Psoas muscle (tissue), 8 donors: ENCODE measurements around the gene SLC35B3. TPM values are rescaled to one million over a fixed set of nuclear protein-coding genes. Genes with fewer than 3 reads are reported as not detected.

Source experiments
- ATAC-seq, 4 donors: fragments of 200-7000 bp; cut with Tn5 transposase; one replicate each; pipeline ENCODE4 v1.9.1; 2020; ENCODE audit warnings: moderate library complexity in 3 of 4, mild to moderate bottlenecking in 2 of 4
- DNase-seq, 2 donors: peaks; one replicate each; pipeline ENCODE4 v3.0.0-alpha.2; 2020
- H3K27ac ChIP-seq: fragments of 200-600 bp; one replicate; pipeline ENCODE4 v1.8.0; 2022
- H3K27me3 ChIP-seq, 3 donors: fragments of 200-600 bp in 1 of 3; one replicate each; pipeline versions ENCODE4 v1.6.1 to v1.8.0; 2013 to 2022; ENCODE audit warnings: low read length in 2 of 3, mild to moderate bottlenecking in 2 of 3, moderate library complexity in 1 of 3; ENCODE audit not compliant: insufficient read depth in 3 of 3
- H3K36me3 ChIP-seq, 2 donors: fragments of 200-600 bp in 1 of 2; one replicate each; pipeline versions ENCODE4 v1.6.1 to v1.8.0; 2013 to 2022; ENCODE audit warnings: low read depth in 1 of 2, mild to moderate bottlenecking in 1 of 2, moderate library complexity in 1 of 2; ENCODE audit not compliant: insufficient read depth in 1 of 2
- H3K4me1 ChIP-seq: fragments of 200-600 bp; one replicate; pipeline ENCODE4 v1.8.0; 2022
- H3K4me3 ChIP-seq: fragments of 200-600 bp; one replicate; pipeline ENCODE4 v1.8.0; 2022; ENCODE audit warnings: mild to moderate bottlenecking
- H3K9me3 ChIP-seq: fragments of 200-600 bp; one replicate; pipeline ENCODE4 v1.8.0; 2022
- WGBS, 3 donors: extraction: QIAGEN DNeasy Blood & Tissue Kit; methylation state at CpG; one replicate each; pipeline versions ENCODE4 v1.1.6 to v1.1.7; 2013; 5-methylcytosine and 5-hydroxymethylcytosine counted together
- intact Hi-C, 2 donors: fragments of 100-400 bp; cut with DNase I; formaldehyde crosslinking; loops; one replicate each; pipeline versions ENCODE4 v1.11.0 to v1.14.2; 2022
- polyA plus RNA-seq, 3 donors: library from polyadenylated mRNA; stranded (reverse); fragments of 200-250 nt; gene quantifications; one replicate each; pipeline ENCODE4 v1.2.3, GENCODE V29; 2013
- total RNA-seq, 4 donors: library from RNA; stranded (reverse); fragmentation: NEBNext Ultra II Directional in 2 of 4; extraction: Animal tissue kit (Norgen Biotek cat#: 25700) in 2 of 4; gene quantifications; one replicate each; pipeline versions ENCODE4 v1.2.1 to v1.2.4, GENCODE V29; 2021 to 2023
- TF ChIP-seq, protein P1 (sequence below): fragments of 200-600 bp; IDR thresholded peaks from one replicate; pipeline ENCODE4 v1.8.0; 2022; ENCODE audit warnings: antibody characterized with exemption
- donor health status: healthy with polysubstance abuse.
- donor health status: DM: no; HTN: no; CAD: no; lungs with moderate emphysema.
- donor health status: Bipolar disorder and iron deficiency.
- donor health status: healthy.
- donor health status: DM: yes; HTN: yes; CAD: no.
- donor health status: DM: no; HTN: no; CAD: no.
- donor health status: DM: no; HTN: no; CAD: no.
- donor health status: DM: yes; HTN: yes; CAD: no.

The SLC35B3 gene
- total and polyA plus RNA-seq, 7 donors, result 2.9 to 7.2 (median 4.3) TPM

- 57 to 72% (median 63%) methylated on average over 1 of the region's 1 CpG for WGBS, 3 donors
- TF ChIP-seq, protein P1, sequence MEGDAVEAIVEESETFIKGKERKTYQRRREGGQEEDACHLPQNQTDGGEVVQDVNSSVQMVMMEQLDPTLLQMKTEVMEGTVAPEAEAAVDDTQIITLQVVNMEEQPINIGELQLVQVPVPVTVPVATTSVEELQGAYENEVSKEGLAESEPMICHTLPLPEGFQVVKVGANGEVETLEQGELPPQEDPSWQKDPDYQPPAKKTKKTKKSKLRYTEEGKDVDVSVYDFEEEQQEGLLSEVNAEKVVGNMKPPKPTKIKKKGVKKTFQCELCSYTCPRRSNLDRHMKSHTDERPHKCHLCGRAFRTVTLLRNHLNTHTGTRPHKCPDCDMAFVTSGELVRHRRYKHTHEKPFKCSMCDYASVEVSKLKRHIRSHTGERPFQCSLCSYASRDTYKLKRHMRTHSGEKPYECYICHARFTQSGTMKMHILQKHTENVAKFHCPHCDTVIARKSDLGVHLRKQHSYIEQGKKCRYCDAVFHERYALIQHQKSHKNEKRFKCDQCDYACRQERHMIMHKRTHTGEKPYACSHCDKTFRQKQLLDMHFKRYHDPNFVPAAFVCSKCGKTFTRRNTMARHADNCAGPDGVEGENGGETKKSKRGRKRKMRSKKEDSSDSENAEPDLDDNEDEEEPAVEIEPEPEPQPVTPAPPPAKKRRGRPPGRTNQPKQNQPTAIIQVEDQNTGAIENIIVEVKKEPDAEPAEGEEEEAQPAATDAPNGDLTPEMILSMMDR, result no peak
These were observed 41.3 kb upstream of the SLC35B3 start for GRCh38 chr6:8476656-8477055.

DNA sequence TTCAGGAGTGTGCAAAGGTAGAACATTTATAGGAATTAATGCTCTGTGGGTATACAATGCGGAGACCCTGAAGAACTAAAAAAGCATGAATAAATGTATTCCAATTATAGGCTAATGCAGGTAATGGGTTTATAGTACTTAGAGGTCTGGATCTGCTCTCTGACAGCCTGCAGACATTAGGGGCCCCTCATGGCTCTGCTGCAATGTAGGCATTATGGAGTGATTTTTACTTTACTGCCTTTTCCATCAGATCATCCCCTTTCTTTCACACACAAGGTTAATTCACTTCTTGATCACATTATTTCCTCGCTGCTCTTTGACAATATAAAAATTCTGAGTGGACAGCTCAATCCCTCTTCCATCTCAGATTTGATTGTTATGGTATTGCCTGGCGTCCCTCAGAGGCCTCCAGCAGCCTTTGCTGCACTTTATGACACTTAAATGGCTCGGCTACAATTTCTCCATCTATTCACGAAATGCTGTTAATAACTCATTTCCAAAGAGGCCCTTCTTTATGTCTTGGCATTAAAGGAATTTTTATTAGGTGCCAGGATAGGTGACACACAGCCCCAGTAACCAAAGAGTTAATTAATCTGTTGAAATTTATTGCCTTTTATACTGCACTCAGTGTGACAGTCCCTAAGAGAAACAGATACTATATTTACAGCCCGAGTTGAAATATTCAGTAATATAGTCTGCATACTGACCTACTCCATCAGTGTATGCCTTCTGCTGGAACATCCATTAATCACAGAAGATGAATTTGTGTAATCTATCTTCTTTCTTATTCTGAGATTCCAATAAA, 33.4 kb upstream of the SLC35B3 start:
- Histone ChIP-seq H3K27ac (no peak overlapping the region), H3K4me3 (no peak overlapping the region), H3K27me3 (no peaks in the 10 kb centered on the region), H3K9me3 (no peaks in the 10 kb centered on the region), H3K36me3 (no peaks in the 10 kb centered on the region), H3K4me1 (no peaks in the 10 kb centered on the region)
- WGBS, 3 donors, result 47 to 53% (median 48%) methylated on average over 6 of the region's 6 CpGs
- ATAC-seq (no peak), DNase-seq (no peak)
- TF ChIP-seq, protein P1, result no peak
- intact Hi-C loops, result no loop called here

More at GRCh38 chr6:8476656-8477055, 41.3 kb upstream of the SLC35B3 start:
- peaks cover 3% of the 10 kb centered on the region for H3K9me3 ChIP-seq
- H3K36me3 ChIP-seq, result no peaks in the 10 kb centered on the region
- intact Hi-C loops, result no loop called here
- ATAC-seq (no peak), DNase-seq (no peak)
- no peak overlapping the region for H3K27ac ChIP-seq
- no peak overlapping the region for H3K4me3 ChIP-seq
- H3K4me1 ChIP-seq, result no peaks in the 10 kb centered on the region
- H3K27me3 ChIP-seq, result no peaks in the 10 kb centered on the region

GRCh38 chr6:8462694-8463093, 27.3 kb upstream of the SLC35B3 start:
- ATAC-seq (no peak), DNase-seq (no peak)
- 16 to 46% (median 33%) methylated on average over 1 of the region's 1 CpG for WGBS, 3 donors
- no peaks in the 10 kb centered on the region for H3K36me3 ChIP-seq
- H3K4me3 ChIP-seq, result no peak overlapping the region
- no peaks in the 10 kb centered on the region for H3K27me3 ChIP-seq
- TF ChIP-seq, protein P1, result no peak
- H3K27ac ChIP-seq, result no peak overlapping the region
- intact Hi-C loops, result no loop called here
- H3K9me3 ChIP-seq, result peaks cover 5% of the 10 kb centered on the region
- H3K4me1 ChIP-seq, result no peaks in the 10 kb centered on the region

DNA sequence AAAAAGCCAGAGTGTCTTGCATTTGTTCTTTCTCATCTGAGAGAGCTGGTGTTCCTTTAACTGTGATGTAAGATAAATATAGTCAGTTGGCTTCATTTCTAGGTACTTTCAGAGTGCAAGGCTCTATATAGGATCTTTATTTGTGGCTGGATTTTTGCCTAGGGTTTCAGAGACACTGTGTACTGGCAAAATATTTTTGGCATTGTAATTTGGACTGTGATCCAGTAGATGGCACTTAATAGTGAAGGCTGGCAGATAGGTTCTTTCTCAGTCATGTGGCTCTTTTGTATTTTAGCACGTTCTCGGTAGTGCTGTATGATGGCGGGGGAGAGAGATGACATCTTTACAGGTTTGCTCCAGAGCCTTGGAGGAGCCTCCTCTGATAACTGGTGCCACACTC, 26.8 kb upstream of the SLC35B3 start:
- Histone ChIP-seq H3K4me1 (no peaks in the 10 kb centered on the region), H3K9me3 (peaks cover 5% of the 10 kb centered on the region), H3K36me3 (no peaks in the 10 kb centered on the region), H3K4me3 (no peak overlapping the region), H3K27ac (no peak overlapping the region), H3K27me3 (no peaks in the 10 kb centered on the region)
- peak in 3 of 4 donors; percentile 42 to 92 (median 86) for ATAC-seq
- TF ChIP-seq, protein P1, result no peak
- intact Hi-C loops, result no loop called here
- DNase-seq, result no peak
- 39 to 91% (median 53%) methylated on average over 3 of the region's 3 CpGs for WGBS, 3 donors
